K562 (cell line): ENCODE results near the gene MPHOSPH9. TPM values are rescaled to one million over a fixed set of nuclear protein-coding genes. Genes with fewer than 3 reads are reported as not detected.

Source experiments
- EP300 ChIP-seq: IDR thresholded peaks from 2 replicates; pipeline ENCODE4 v1.6.1; 2012; ENCODE audit warnings: low read length, improper control_type of control experiment
- FOXK1 ChIP-seq: sonication (generic); formaldehyde crosslinking; IDR thresholded peaks from 2 replicates; pipeline ENCODE4 v1.8.0; 2022; ENCODE audit warnings: missing genetic modification reagents, mild to moderate bottlenecking, borderline replicate concordance
- GMEB1 ChIP-seq: fragments of 250-450 bp; sonication (Bioruptor Pico); IDR thresholded peaks from 2 replicates; pipeline ENCODE4 v1.4.0; 2020; ENCODE audit warnings: mild to moderate bottlenecking
- HNRNPLL ChIP-seq: fragments of 200-400 bp; formaldehyde crosslinking; IDR thresholded peaks from 2 replicates; pipeline ENCODE4 v1.6.1; 2017; ENCODE audit warnings: low read length, low read depth, mild to moderate bottlenecking; ENCODE audit not compliant: poor library complexity, severe bottlenecking
- KLF13 ChIP-seq: fragments of 450-650 bp; IDR thresholded peaks from 2 replicates; pipeline ENCODE4 v1.6.1; 2016; ENCODE audit warnings: missing genetic modification characterization, low read depth, mild to moderate bottlenecking, missing compliant biosample characterization, moderate library complexity, borderline replicate concordance
- LARP7 ChIP-seq: fragments of 450-650 bp; IDR thresholded peaks from 2 replicates; pipeline ENCODE4 v1.6.1; 2016
- MTA2 ChIP-seq: fragments of 450-650 bp; IDR thresholded peaks from 2 replicates; pipeline ENCODE4 v1.6.1; 2016; ENCODE audit warnings: low read depth
- NRF1 ChIP-seq, 2 experiments: fragments of 450-650 bp; IDR thresholded peaks in 1 of 2; conservative IDR thresholded peaks in 1 of 2; 2 replicates each; pipeline ENCODE4 v1.6.1; 2014; ENCODE audit warnings: mild to moderate bottlenecking in 2 of 2
- PHTF2 ChIP-seq: fragments of 250-450 bp; sonication (Bioruptor Pico); IDR thresholded peaks from 2 replicates; pipeline ENCODE4 v1.5.0; 2021; ENCODE audit warnings: mild to moderate bottlenecking
- PREB ChIP-seq: sonication (generic); formaldehyde crosslinking; IDR thresholded peaks from 2 replicates; pipeline ENCODE4 v1.8.1; 2023; ENCODE audit warnings: mild to moderate bottlenecking, missing genetic modification reagents
- RBM22 ChIP-seq: fragments of 200-400 bp; formaldehyde crosslinking; IDR thresholded peaks from 2 replicates; pipeline ENCODE4 v1.6.1; 2018; ENCODE audit warnings: low read length, low read depth; ENCODE audit not compliant: poor library complexity, severe bottlenecking
- SIX5 ChIP-seq, 2 experiments: IDR thresholded peaks; 2 replicates each; pipeline ENCODE4 v1.6.1; 2011; ENCODE audit warnings: low read length in 2 of 2, borderline replicate concordance in 1 of 2, low read depth in 1 of 2, mild to moderate bottlenecking in 1 of 2, moderate library complexity in 1 of 2; ENCODE audit not compliant: insufficient read depth in 1 of 2
- SMARCB1 ChIP-seq: IDR thresholded peaks from 2 replicates; pipeline ENCODE4 v1.6.1; 2011; ENCODE audit warnings: improper control_type of control experiment, low read depth; ENCODE audit not compliant: insufficient read length
- SMARCC2 ChIP-seq: fragments of 450-650 bp; IDR thresholded peaks from 2 replicates; pipeline ENCODE4 v1.6.1; 2017; ENCODE audit warnings: antibody characterized with exemption, moderate library complexity, mild to moderate bottlenecking, low read depth
- SNRNP70 ChIP-seq: fragments of 200-400 bp; formaldehyde crosslinking; optimal IDR thresholded peaks from 2 replicates; pipeline ENCODE3; 2017; ENCODE audit warnings: low read depth, low read length
- TCF7L2 ChIP-seq: fragments of 150-350 bp; IDR thresholded peaks from 2 replicates; pipeline ENCODE4 v1.6.1; 2016; ENCODE audit warnings: low read depth, mild to moderate bottlenecking, low read length, moderate library complexity
- ZBTB11 ChIP-seq, 3 experiments: fragments of 200-800 bp in 1 of 3; fragments of 250-450 bp in 1 of 3; fragments of 450-650 bp in 1 of 3; sonication (Bioruptor Pico) in 1 of 3; sonication (Bioruptor generic) in 1 of 3; formaldehyde crosslinking in 1 of 3; IDR thresholded peaks; 2 replicates each; pipeline versions ENCODE4 v1.6.1 to v1.8.0; 2016 to 2022; ENCODE audit warnings: mild to moderate bottlenecking in 2 of 3, missing genetic modification characterization in 2 of 3, missing compliant biosample characterization in 1 of 3, moderate library complexity in 1 of 3
- ZFP91 ChIP-seq: sonication (generic); formaldehyde crosslinking; IDR thresholded peaks from 2 replicates; pipeline ENCODE4 v1.8.0; 2022; ENCODE audit warnings: mild to moderate bottlenecking, missing genetic modification reagents
- ZNF165 ChIP-seq: fragments of 250-450 bp; sonication (Bioruptor Pico); IDR thresholded peaks from 2 replicates; pipeline ENCODE4 v1.4.0; 2020; ENCODE audit warnings: borderline replicate concordance
- polyA plus RNA-seq, 8 experiments: library from polyadenylated mRNA; depleted of rRNA in 4 of 8; stranded (reverse) in 5 of 8; unstranded in 3 of 8; fragments of >200 nt; fragmentation: Nextera tagmentation in 2 of 8; fragmentation: Illumina TruSeq in 1 of 8; extraction: Ambion mirVana in 2 of 8; extraction: Trizol in 1 of 8; gene quantifications; 2 replicates each; pipeline versions ENCODE4 v1.2.1 to v1.2.3, GENCODE V29; 2011 to 2014; ENCODE audit warnings: inconsistent platforms in 1 of 8, missing spikeins in 1 of 8
- total RNA-seq, 7 experiments: library from RNA; depleted of rRNA in 6 of 7; stranded (reverse); fragments of >200 nt in 6 of 7; fragmentation: Illumina TruSeq in 2 of 7; extraction: Trizol in 2 of 7; gene quantifications; 2 replicates each; pipeline versions ENCODE4 v1.2.1 to v1.2.3, GENCODE V29; 2011 to 2021; ENCODE audit warnings: low replicate concordance in 1 of 7

The MPHOSPH9 gene
- total and polyA plus RNA-seq, 9 of the 15 experiments (the other 6 are each of a cell fraction or from before 2014, with no cell fraction given), result 14.2 to 103 (median 54.5) TPM

GRCh38 chr12:123150744-123151456 is 82.0 kb downstream of the MPHOSPH9 start, which contains the start of gene PITPNM2 (continued):
- TF ChIP-seq NRF1 (conservative IDR thresholded peaks at IDR 0.05 in 1 of 2, IDR thresholded peaks at IDR 0.05 in 1 of 2) (no peak), ZBTB11 (CRISPR knock-in tag; IDR thresholded peaks at IDR 0.05) (peak in 1 of 3 experiments; percentile 61; a peak in 2 of 6 replicates), SMARCB1 (no peak), SNRNP70 (no peak), SIX5 (IDR thresholded peaks at IDR 0.05; ENCODE audit: borderline replicate concordance in 1 of 2, insufficient read depth in 1 of 2, low read depth in 1 of 2, low read length in 2 of 2) (no peak), ZFP91 (CRISPR knock-in tag) (no peak), ZNF165 (CRISPR knock-in tag) (no peak), MTA2 (no peak), TCF7L2 (no peak), SMARCC2 (no peak), HNRNPLL (no peak), RBM22 (no peak), PHTF2 (CRISPR knock-in tag) (no peak), KLF13 (no peak), FOXK1 (CRISPR knock-in tag) (no peak), LARP7 (no peak), GMEB1 (CRISPR knock-in tag) (peak; percentile 48), PREB (CRISPR knock-in tag) (no peak), EP300 (no peak)
